ENCODE data around the gene HMCES. TPM values are rescaled to one million over a fixed set of nuclear protein-coding genes. Genes with fewer than 3 reads are reported as not detected.

The HMCES gene
- total RNA-seq, 1 experiment from 2014 or later, result 83.6 TPM

- Mint-ChIP-seq H3K9me3 (ENCODE audit: low read depth, unreplicated experiment) (no peaks in the 10 kb centered on the region), H3K27ac (ENCODE audit: unreplicated experiment) (no peak overlapping the region), H3K36me3 (ENCODE audit: insufficient read depth, unreplicated experiment) (peaks cover 4% of the 10 kb centered on the region), H3K4me3 (ENCODE audit: low read depth, unreplicated experiment) (no peak overlapping the region), H3K4me1 (ENCODE audit: low read depth, unreplicated experiment) (peaks cover 25% of the 10 kb centered on the region), H3K27me3 (ENCODE audit: unreplicated experiment) (no peaks in the 10 kb centered on the region)
- no peak for TF ChIP-seq CTCF (IDR thresholded peaks at IDR 0.05; ENCODE audit: unreplicated experiment)
- intact Hi-C loops (cut with micrococcal nuclease; ENCODE audit: unreplicated experiment), result no loop called here
- no peak for DNase-seq
- CTCF ChIA-PET, result interaction anchor here (0.6 to 1.4 kb wide), 5 partner anchors 9 to 864 kb away, joined by 3 to 7 read pairs (median 4); no protein-coding TSS in a partner anchor
- BruUV-seq (replicated peaks), result no TSS peak
Measured at GRCh38 chr3:129231331-129232119, 47.1 kb upstream of the HMCES start.

- no peaks in the 10 kb centered on the region for H3K27me3 Mint-ChIP-seq (ENCODE audit: unreplicated experiment)
- H3K4me1 Mint-ChIP-seq (ENCODE audit: low read depth, unreplicated experiment), result peaks cover 20% of the 10 kb centered on the region
- H3K36me3 Mint-ChIP-seq (ENCODE audit: insufficient read depth, unreplicated experiment), result peaks cover 4% of the 10 kb centered on the region
- BruUV-seq (replicated peaks), result no TSS peak
- no peak for TF ChIP-seq CTCF (IDR thresholded peaks at IDR 0.05; ENCODE audit: unreplicated experiment)
- intact Hi-C loops (cut with micrococcal nuclease; ENCODE audit: unreplicated experiment), result no loop called here
- DNase-seq, result no peak
- no peak overlapping the region for H3K27ac Mint-ChIP-seq (ENCODE audit: unreplicated experiment)
- no peaks in the 10 kb centered on the region for H3K9me3 Mint-ChIP-seq (ENCODE audit: low read depth, unreplicated experiment)
- H3K4me3 Mint-ChIP-seq (ENCODE audit: low read depth, unreplicated experiment), result no peak overlapping the region
- CTCF ChIA-PET, result interaction anchor here (0.6 to 1.1 kb wide), 3 partner anchors 12 to 180 kb away, joined by 3 to 6 read pairs (median 5); no protein-coding TSS in a partner anchor
Measured at GRCh38 chr3:129233538-129233937, 45.1 kb upstream of the HMCES start.

- intact Hi-C loops (cut with micrococcal nuclease; ENCODE audit: unreplicated experiment), result no loop called here
Measured at GRCh38 chr3:129234441-129234840, 44.2 kb upstream of the HMCES start.

GRCh38 chr3:129235344-129235917 is 43.2 kb upstream of the HMCES start:
- H3K36me3 Mint-ChIP-seq (ENCODE audit: insufficient read depth, unreplicated experiment), result no peaks in the 10 kb centered on the region
- peaks cover 10% of the 10 kb centered on the region for H3K4me1 Mint-ChIP-seq (ENCODE audit: low read depth, unreplicated experiment)
- no TSS peak for BruUV-seq (replicated peaks)
- DNase-seq, result no peak
- TF ChIP-seq CTCF (IDR thresholded peaks at IDR 0.05; ENCODE audit: unreplicated experiment), result no peak
- no peaks in the 10 kb centered on the region for H3K9me3 Mint-ChIP-seq (ENCODE audit: low read depth, unreplicated experiment)
- intact Hi-C loops (cut with micrococcal nuclease; ENCODE audit: unreplicated experiment), result no loop called here
- H3K27me3 Mint-ChIP-seq (ENCODE audit: unreplicated experiment), result no peaks in the 10 kb centered on the region
- H3K4me3 Mint-ChIP-seq (ENCODE audit: low read depth, unreplicated experiment), result no peak overlapping the region
- CTCF ChIA-PET, result interaction anchor here (0.6 to 1.4 kb wide), 3 partner anchors 11 to 152 kb away, joined by 4 to 5 read pairs (median 4); partner anchors contain the start of gene COPG1
- no peak overlapping the region for H3K27ac Mint-ChIP-seq (ENCODE audit: unreplicated experiment)

More at GRCh38 chr3:129234441-129234840, 44.2 kb upstream of the HMCES start:
- CTCF ChIA-PET, result interaction anchor here (0.6 to 1.1 kb wide), 2 partner anchors 54 to 181 kb away, joined by 3 to 4 read pairs; no protein-coding TSS in a partner anchor
- BruUV-seq (replicated peaks), result no TSS peak
- H3K4me3 Mint-ChIP-seq (ENCODE audit: low read depth, unreplicated experiment), result no peak overlapping the region
- H3K27ac Mint-ChIP-seq (ENCODE audit: unreplicated experiment), result no peak overlapping the region
- H3K4me1 Mint-ChIP-seq (ENCODE audit: low read depth, unreplicated experiment), result peaks cover 19% of the 10 kb centered on the region
- TF ChIP-seq CTCF (IDR thresholded peaks at IDR 0.05; ENCODE audit: unreplicated experiment), result no peak
- no peaks in the 10 kb centered on the region for H3K27me3 Mint-ChIP-seq (ENCODE audit: unreplicated experiment)
- no peak for DNase-seq
- no peaks in the 10 kb centered on the region for H3K9me3 Mint-ChIP-seq (ENCODE audit: low read depth, unreplicated experiment)
- H3K36me3 Mint-ChIP-seq (ENCODE audit: insufficient read depth, unreplicated experiment), result peaks cover 4% of the 10 kb centered on the region
